Esophagus (tissue), 2 donors: ENCODE data around the gene BLACAT1. TPM values are rescaled to one million over a fixed set of nuclear protein-coding genes. Genes with fewer than 3 reads are reported as not detected.

Source experiments
- H3K27ac ChIP-seq, 2 donors: one replicate each; pipeline ENCODE4 v1.5.1; 2013; ENCODE audit warnings: low read depth in 2 of 2, mild to moderate bottlenecking in 2 of 2, inconsistent platforms in 1 of 2, low read length in 1 of 2, moderate library complexity in 1 of 2
- H3K27me3 ChIP-seq, 2 donors: one replicate each; pipeline ENCODE4 v1.6.1; 2013; ENCODE audit warnings: low read length in 2 of 2, control low read depth in 1 of 2, mild to moderate bottlenecking in 1 of 2; ENCODE audit not compliant: insufficient read depth in 2 of 2, control insufficient read depth in 1 of 2
- H3K36me3 ChIP-seq, 2 donors: one replicate each; pipeline ENCODE4 v1.6.1; 2013; ENCODE audit warnings: low read length in 1 of 2; ENCODE audit not compliant: control insufficient read depth in 2 of 2, insufficient read depth in 2 of 2
- H3K4me1 ChIP-seq, 2 donors: one replicate each; pipeline ENCODE4 v1.6.1; 2013; ENCODE audit warnings: low read length in 1 of 2; ENCODE audit not compliant: control insufficient read depth in 2 of 2, insufficient read depth in 2 of 2
- H3K4me3 ChIP-seq, 2 donors: one replicate each; pipeline ENCODE4 v1.5.1; 2013; ENCODE audit warnings: low read length in 2 of 2, mild to moderate bottlenecking in 2 of 2, low read depth in 1 of 2, moderate library complexity in 1 of 2
- H3K9me3 ChIP-seq, 2 donors: one replicate each; pipeline ENCODE4 v1.6.1; 2013; ENCODE audit warnings: mild to moderate bottlenecking in 2 of 2, low read depth in 1 of 2, low read length in 1 of 2, moderate library complexity in 1 of 2; ENCODE audit not compliant: control insufficient read depth in 2 of 2, insufficient read depth in 1 of 2
- WGBS, 2 donors: extraction: QIAGEN DNeasy Blood & Tissue Kit; methylation state at CpG; one replicate each; pipeline ENCODE4 v1.1.7; 2013; 5-methylcytosine and 5-hydroxymethylcytosine counted together
- polyA plus RNA-seq, 2 donors: library from polyadenylated mRNA; stranded (reverse); fragments of 200-250 nt; gene quantifications; one replicate each; pipeline ENCODE4 v1.2.3, GENCODE V29; 2013
- donor health status: healthy with polysubstance abuse.
- donor health status: Bipolar disorder and iron deficiency.

Gene BLACAT1
- polyA plus RNA-seq, 2 donors, result 0.51 to 0.60 TPM

DNA sequence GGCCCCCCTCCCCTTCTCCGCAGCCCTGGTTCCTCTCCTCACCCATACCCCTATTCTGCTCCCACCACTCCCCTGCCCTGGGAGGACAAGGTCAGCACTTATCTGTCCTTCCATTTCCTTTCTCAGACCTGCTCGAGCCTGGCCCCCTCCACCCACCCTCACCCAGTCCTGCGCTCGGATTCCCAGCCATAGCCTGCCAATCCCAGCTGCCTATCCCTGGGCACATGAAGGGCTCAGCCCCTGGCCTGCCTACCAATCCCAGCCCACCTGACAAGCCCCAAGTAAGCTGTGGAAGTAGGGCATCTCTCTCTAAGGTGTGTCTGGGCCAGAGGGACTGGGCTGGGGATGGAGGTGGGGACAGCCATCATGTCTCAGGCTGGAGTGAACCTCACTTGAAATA lies 5.4 kb downstream of the BLACAT1 start:
- Histone ChIP-seq H3K27ac (peak overlapping the region in 1 of 2 donors; percentile 0), H3K9me3 (no peaks in the 10 kb centered on the region), H3K4me1 (peaks cover 14 to 19% of the 10 kb centered on the region in 2 donors), H3K27me3 (peaks cover 0 to 11% of the 10 kb centered on the region in 2 donors), H3K36me3 (no peaks in the 10 kb centered on the region), H3K4me3 (no peak overlapping the region)
- WGBS, 2 donors, result 52 to 60% methylated on average over 4 of the region's 4 CpGs

- Histone ChIP-seq H3K9me3 (no peaks in the 10 kb centered on the region), H3K4me1 (peaks cover 14 to 19% of the 10 kb centered on the region in 2 donors), H3K4me3 (peak overlapping the region; percentile 53 to 63), H3K27ac (peak overlapping the region; percentile 62 to 92), H3K36me3 (no peaks in the 10 kb centered on the region), H3K27me3 (peaks cover 0 to 5% of the 10 kb centered on the region in 2 donors)
- WGBS, 2 donors, result 24% methylated on average over 17 to 18 of the region's 18 CpGs
Observed at GRCh38 chr1:205449750-205450443, 5.9 kb downstream of the BLACAT1 start.

DNA sequence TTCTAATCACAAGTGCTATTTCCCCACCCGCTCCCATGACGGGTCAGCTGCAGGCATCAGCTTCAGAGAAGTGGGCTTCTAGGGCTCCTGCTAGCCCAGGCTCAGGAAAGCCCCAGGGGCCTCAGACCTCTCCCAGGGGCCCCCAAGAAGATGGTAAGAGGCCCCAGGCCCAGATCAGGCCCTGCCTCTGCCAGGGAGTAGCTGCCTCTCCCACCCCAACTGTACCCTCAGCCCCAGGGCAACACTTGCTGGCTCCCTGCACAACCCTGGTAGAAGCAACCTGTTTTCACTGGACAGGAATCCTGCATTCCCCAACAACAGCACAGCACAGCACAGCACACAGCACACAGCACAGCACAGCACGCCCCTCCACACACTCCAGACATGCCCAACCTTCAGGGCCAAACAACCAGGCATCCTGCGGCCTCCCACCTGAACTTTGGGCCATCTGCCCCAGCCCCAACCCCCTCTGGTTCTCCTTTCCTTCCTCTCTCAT lies 6.5 kb downstream of the BLACAT1 start:
- H3K27me3 ChIP-seq, result peaks cover 0 to 3% of the 10 kb centered on the region in 2 donors
- no peaks in the 10 kb centered on the region for H3K36me3 ChIP-seq
- whole genome bisulfite sequencing, 2 donors, result 62 to 68% methylated on average over 4 of the region's 4 CpGs
- no peaks in the 10 kb centered on the region for H3K9me3 ChIP-seq
- H3K4me1 ChIP-seq, result peaks cover 14 to 19% of the 10 kb centered on the region in 2 donors
- peak overlapping the region; percentile 62 to 92 for H3K27ac ChIP-seq
- peak overlapping the region; percentile 53 to 63 for H3K4me3 ChIP-seq

GRCh38 chr1:205448540-205449253 lies 7.1 kb downstream of the BLACAT1 start:
- Histone ChIP-seq H3K4me3 (peak overlapping the region; percentile 53 to 63), H3K27me3 (no peaks in the 10 kb centered on the region), H3K9me3 (no peaks in the 10 kb centered on the region), H3K36me3 (no peaks in the 10 kb centered on the region), H3K4me1 (peaks cover 17 to 19% of the 10 kb centered on the region in 2 donors), H3K27ac (peak overlapping the region; percentile 62 to 92)
- WGBS, 2 donors, result 61 to 75% methylated on average over 6 of the region's 6 CpGs

- Histone ChIP-seq H3K27me3 (no peaks in the 10 kb centered on the region), H3K36me3 (no peaks in the 10 kb centered on the region), H3K4me1 (peaks cover 17 to 19% of the 10 kb centered on the region in 2 donors), H3K4me3 (peak overlapping the region in 1 of 2 donors; percentile 63), H3K9me3 (no peaks in the 10 kb centered on the region), H3K27ac (no peak overlapping the region)
- WGBS, 2 donors, result 52 to 54% methylated on average over 19 of the region's 19 CpGs
Observed at GRCh38 chr1:205447457-205448341, 8.1 kb downstream of the BLACAT1 start.

- Histone ChIP-seq H3K4me1 (peaks cover 17 to 19% of the 10 kb centered on the region in 2 donors), H3K27me3 (no peaks in the 10 kb centered on the region), H3K9me3 (no peaks in the 10 kb centered on the region), H3K36me3 (no peaks in the 10 kb centered on the region), H3K27ac (no peak overlapping the region), H3K4me3 (no peak overlapping the region)
- WGBS, 2 donors, result 45 to 69% methylated on average over 9 of the region's 9 CpGs
Observed at GRCh38 chr1:205446828-205447227, 9.0 kb downstream of the BLACAT1 start.

DNA sequence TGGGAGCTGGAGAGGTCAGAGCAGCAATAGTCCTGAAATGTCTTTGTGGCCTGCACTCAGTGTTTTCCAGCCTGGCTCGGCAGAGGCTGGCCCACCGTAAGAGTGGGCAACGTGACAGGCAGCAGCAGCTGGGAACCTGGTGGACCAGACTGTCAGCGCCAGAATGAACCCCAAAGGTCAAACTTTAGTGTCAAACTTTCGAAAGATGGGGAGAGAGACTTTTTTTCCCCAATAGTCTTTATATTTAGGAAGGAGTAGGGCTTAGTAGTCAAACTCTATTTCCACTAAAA lies 10.3 kb downstream of the BLACAT1 start:
- peaks cover 19 to 22% of the 10 kb centered on the region in 2 donors for H3K4me1 ChIP-seq
- no peak overlapping the region for H3K4me3 ChIP-seq
- no peaks in the 10 kb centered on the region for H3K36me3 ChIP-seq
- no peaks in the 10 kb centered on the region for H3K27me3 ChIP-seq
- WGBS, 2 donors, result 63 to 74% methylated on average over 5 of the region's 5 CpGs
- no peak overlapping the region for H3K27ac ChIP-seq
- no peaks in the 10 kb centered on the region for H3K9me3 ChIP-seq

- H3K4me1 ChIP-seq, result peaks cover 19 to 22% of the 10 kb centered on the region in 2 donors
- peak overlapping the region in 1 of 2 donors; percentile 11 for H3K27ac ChIP-seq
- H3K27me3 ChIP-seq, result no peaks in the 10 kb centered on the region
- H3K9me3 ChIP-seq, result no peaks in the 10 kb centered on the region
- 20 to 27% methylated on average over 18 of the region's 18 CpGs for WGBS, 2 donors
- peak overlapping the region in 1 of 2 donors; percentile 5 for H3K4me3 ChIP-seq
- no peaks in the 10 kb centered on the region for H3K36me3 ChIP-seq
Observed at GRCh38 chr1:205444931-205445645, 10.8 kb downstream of the BLACAT1 start.
